Endodermal cell (in vitro differentiated cells): ENCODE results near the gene SP3. TPM values are rescaled to one million over a fixed set of nuclear protein-coding genes. Genes with fewer than 3 reads are reported as not detected.

Source experiments
- DNase-seq: peaks from one replicate; pipeline ENCODE4 v3.0.0-alpha.2; 2017
- H3K27ac ChIP-seq: 2 replicates; pipeline ENCODE4 v1.5.1; 2013; ENCODE audit warnings: mild to moderate bottlenecking, low read depth, low read length, moderate library complexity
- H3K27me3 ChIP-seq: 2 replicates; pipeline ENCODE4 v1.6.1; 2013; ENCODE audit warnings: mild to moderate bottlenecking, low read length, moderate library complexity; ENCODE audit not compliant: insufficient read depth, control insufficient read depth, poor library complexity, severe bottlenecking
- H3K36me3 ChIP-seq: 2 replicates; pipeline ENCODE4 v1.7.0; 2013; ENCODE audit warnings: mild to moderate bottlenecking, low read length, moderate library complexity; ENCODE audit not compliant: control insufficient read depth, insufficient read depth
- H3K4me1 ChIP-seq: one replicate; pipeline ENCODE4 v1.7.0; 2013; ENCODE audit warnings: low read length; ENCODE audit not compliant: control insufficient read depth, insufficient read depth
- H3K4me3 ChIP-seq: 2 replicates; pipeline ENCODE4 v1.5.1; 2013; ENCODE audit warnings: mild to moderate bottlenecking, low read length, moderate library complexity
- H3K9ac ChIP-seq: 2 replicates; pipeline ENCODE4 v1.6.1; 2013; ENCODE audit warnings: mild to moderate bottlenecking, low read length, moderate library complexity; ENCODE audit not compliant: poor library complexity, severe bottlenecking; ENCODE audit errors: extremely low read depth
- H3K9me3 ChIP-seq: 2 replicates; pipeline ENCODE4 v1.6.1; 2013; ENCODE audit warnings: mild to moderate bottlenecking, low read length, moderate library complexity; ENCODE audit not compliant: control insufficient read depth
- H3K27ac Mint-ChIP-seq: 2 replicates; pipeline ENCODE4 v1.8.0; 2020; ENCODE audit warnings: mixed read lengths
- H3K27me3 Mint-ChIP-seq: 2 replicates; pipeline ENCODE4 v1.8.0; 2021; ENCODE audit warnings: mild to moderate bottlenecking, mixed read lengths; ENCODE audit not compliant: insufficient read depth
- H3K36me3 Mint-ChIP-seq: 2 replicates; pipeline ENCODE4 v1.8.0; 2020; ENCODE audit warnings: low read depth, mixed read lengths
- H3K4me1 Mint-ChIP-seq: 2 replicates; pipeline ENCODE4 v1.8.0; 2020; ENCODE audit warnings: mixed read lengths
- H3K4me3 Mint-ChIP-seq: 2 replicates; pipeline ENCODE4 v1.8.0; 2020; ENCODE audit warnings: mild to moderate bottlenecking, moderate library complexity, mixed read lengths
- H3K9me3 Mint-ChIP-seq: 2 replicates; pipeline ENCODE4 v1.8.0; 2020; ENCODE audit warnings: mild to moderate bottlenecking, mixed read lengths
- CTCF ChIP-seq: fragments of 200-600 bp; sonication (generic); conservative IDR thresholded peaks from 2 replicates; pipeline ENCODE4 v1.5.0; 2021; ENCODE audit warnings: antibody characterized with exemption, mild to moderate bottlenecking
- WGBS, 2 experiments: methylation state at CpG; one replicate each; pipeline versions ENCODE4 v1.1.5 to v1.1.7; 2013; ENCODE audit warnings: missing lambda C conversion rate in 2 of 2, mixed read lengths in 1 of 2; ENCODE audit not compliant: insufficient coverage in 1 of 2, insufficient read length in 1 of 2; 5-methylcytosine and 5-hydroxymethylcytosine counted together
- total RNA-seq, 2 donors: library from RNA; stranded (reverse); fragmentation: NEBNext Ultra II Directional in 1 of 2; extraction: Animal tissue kit (Norgen Biotek cat#: 25700) in 1 of 2; gene quantifications; 2 replicates in 1 of 2; 3 replicates in 1 of 2; pipeline ENCODE4 v1.2.1, GENCODE V29; 2021

The SP3 gene
- total RNA-seq, 2 donors from 2014 or later = 80.2 to 83.7 TPM

GRCh38 chr2:173959909-173960308 is 5.3 kb downstream of the SP3 start:
- Mint-ChIP-seq H3K27me3 (no peaks in the 10 kb centered on the region), H3K4me1 (peaks cover 25% of the 10 kb centered on the region), H3K9me3 (peaks cover 21% of the 10 kb centered on the region), H3K27ac (peak overlapping the region; percentile 52), H3K36me3 (peaks cover 48% of the 10 kb centered on the region), H3K4me3 (no peak overlapping the region)
- no peak for DNase-seq
- TF ChIP-seq CTCF = no peak
- Histone ChIP-seq H3K9ac (no peak overlapping the region), H3K9me3 (peaks cover 21% of the 10 kb centered on the region), H3K27ac (no peak overlapping the region), H3K4me3 (peak overlapping the region; percentile 3), H3K36me3 (peaks cover 47% of the 10 kb centered on the region), H3K27me3 (no peaks in the 10 kb centered on the region), H3K4me1 (peaks cover 2% of the 10 kb centered on the region)
- 80 to 89% methylated on average over 1 to 6 of the region's 7 CpGs for WGBS, 2 experiments

GRCh38 chr2:173959358-173959884 is 5.8 kb downstream of the SP3 start:
- Histone ChIP-seq H3K27me3 (no peaks in the 10 kb centered on the region), H3K4me3 (no peak overlapping the region), H3K9ac (no peak overlapping the region), H3K36me3 (peaks cover 52% of the 10 kb centered on the region), H3K4me1 (peaks cover 2% of the 10 kb centered on the region), H3K27ac (no peak overlapping the region), H3K9me3 (peaks cover 21% of the 10 kb centered on the region)
- Mint-ChIP-seq H3K36me3 (peaks cover 53% of the 10 kb centered on the region), H3K27ac (no peak overlapping the region), H3K27me3 (no peaks in the 10 kb centered on the region), H3K9me3 (peaks cover 21% of the 10 kb centered on the region), H3K4me1 (peaks cover 25% of the 10 kb centered on the region), H3K4me3 (no peak overlapping the region)
- WGBS, 2 experiments = 71 to 94% methylated on average over 9 to 16 of the region's 16 CpGs
- DNase-seq = no peak
- TF ChIP-seq CTCF = no peak

GRCh38 chr2:173958198-173958846 is 6.9 kb downstream of the SP3 start:
- Mint-ChIP-seq H3K4me3 (no peak overlapping the region), H3K27ac (no peak overlapping the region), H3K4me1 (peaks cover 25% of the 10 kb centered on the region), H3K27me3 (no peaks in the 10 kb centered on the region), H3K9me3 (peaks cover 21% of the 10 kb centered on the region), H3K36me3 (peaks cover 64% of the 10 kb centered on the region)
- WGBS, 2 experiments = 92 to 95% methylated on average over 3 to 4 of the region's 4 CpGs
- Histone ChIP-seq H3K9me3 (peaks cover 21% of the 10 kb centered on the region), H3K27ac (no peak overlapping the region), H3K4me3 (peak overlapping the region; percentile 12), H3K4me1 (peaks cover 2% of the 10 kb centered on the region), H3K9ac (no peak overlapping the region), H3K27me3 (no peaks in the 10 kb centered on the region), H3K36me3 (peaks cover 62% of the 10 kb centered on the region)
- DNase-seq = no peak
- no peak for TF ChIP-seq CTCF
